K562 (cell line): ENCODE measurements around the gene BSN. TPM values are rescaled to one million over a fixed set of nuclear protein-coding genes. Genes with fewer than 3 reads are reported as not detected.

Source experiments
- ATAC-seq: fragments of 200-7000 bp; cut with Tn5 transposase; 3 replicates; pipeline ENCODE4 v1.9.1; 2020; ENCODE audit warnings: moderate library complexity
- BruUV-seq: library from RNA; stranded (reverse); fragments of 400-500 nt; replicated peaks from 2 replicates; lab custom pipeline; 2021; lab: Mats Ljungman, UMichigan
- CTCF ChIA-PET: fragments of 300-600 bp; formaldehyde crosslinking; extraction: SDS; loops from one replicate; lab custom pipeline; 2021; ENCODE audit warnings: low intra/inter-chr PET ratio; lab: Yijun Ruan, JAX
- POLR2A ChIA-PET: fragments of 300-600, 350-650 bp; sonication (Branson Sonifier 250); formaldehyde crosslinking; extraction: SDS; loops from one replicate; lab custom pipeline; 2021; ENCODE audit warnings: antibody characterized with exemption, inconsistent platforms; lab: Yijun Ruan, JAX
- DNase-seq, 4 experiments: peaks; one replicate each; pipeline versions ENCODE4 v3.0.0 to v3.0.0-alpha.2; 2011 to 2018; ENCODE audit warnings: low spot score in 3 of 4, mixed read lengths in 3 of 4; ENCODE audit errors: extremely low read depth in 1 of 4
- FAIRE-seq: peaks from 2 replicates; lab custom pipeline; 2011; peaks lifted over from hg19 to GRCh38; lab: Jason Lieb, UNC
- H2AFZ ChIP-seq: 2 replicates; pipeline ENCODE4 v1.6.0; 2011; ENCODE audit warnings: low read depth, low read length, control low read depth, inconsistent platforms
- H3K27ac ChIP-seq: fragments of 200-600 bp; 3 replicates; pipeline ENCODE4 v1.8.0; 2011; ENCODE audit warnings: low read depth, mild to moderate bottlenecking, control low read depth, inconsistent platforms, low read length, moderate library complexity, mixed read lengths; ENCODE audit errors: extremely low read depth
- H3K27me3 ChIP-seq, 2 experiments: fragments of 300-600 bp in 1 of 2; 2 replicates in 1 of 2; 3 replicates in 1 of 2; pipeline versions ENCODE4 v1.6.0 to v1.8.0; 2011; ENCODE audit warnings: inconsistent platforms in 2 of 2, low read length in 2 of 2, mild to moderate bottlenecking in 1 of 2, mixed read lengths in 1 of 2, moderate library complexity in 1 of 2; ENCODE audit not compliant: control insufficient read depth in 2 of 2, insufficient read depth in 2 of 2
- H3K36me3 ChIP-seq: fragments of 300-600 bp; 3 replicates; pipeline ENCODE4 v1.8.0; 2011; ENCODE audit warnings: mild to moderate bottlenecking, low read length, inconsistent platforms; ENCODE audit not compliant: control insufficient read depth, insufficient read depth
- H3K4me1 ChIP-seq, 2 experiments: fragments of 200-600 bp in 1 of 2; replicated peaks in 1 of 2; 2 replicates in 1 of 2; 3 replicates in 1 of 2; pipeline versions ENCODE4 v1.5.1 to v1.8.0; 2011; ENCODE audit warnings: inconsistent platforms in 2 of 2, low read length in 2 of 2, mild to moderate bottlenecking in 1 of 2, mixed read lengths in 1 of 2, moderate library complexity in 1 of 2; ENCODE audit not compliant: control insufficient read depth in 2 of 2, insufficient read depth in 2 of 2
- H3K4me2 ChIP-seq: 2 replicates; pipeline ENCODE4 v1.6.1; 2011; ENCODE audit warnings: low read length, control low read depth, inconsistent platforms, mixed read lengths; ENCODE audit not compliant: insufficient read depth
- H3K4me3 ChIP-seq: fragments of 200-600 bp; sonication (generic), shearing (Covaris generic); 2 replicates; pipeline ENCODE4 v1.5.1; 2016; ENCODE audit warnings: control low read depth, inconsistent platforms
- H3K79me2 ChIP-seq: fragments of 200-600 bp; 3 replicates; pipeline ENCODE4 v1.8.0; 2011; ENCODE audit warnings: low read length, inconsistent platforms; ENCODE audit not compliant: control insufficient read depth, insufficient read depth
- H3K9ac ChIP-seq, 2 experiments: 2 replicates each; pipeline versions ENCODE4 v1.6.0 to v1.6.1; 2011; ENCODE audit warnings: low read depth in 2 of 2, low read length in 2 of 2, control low read depth in 1 of 2, inconsistent platforms in 1 of 2, mild to moderate bottlenecking in 1 of 2, mixed read lengths in 1 of 2; ENCODE audit not compliant: insufficient read depth in 1 of 2
- H3K9me1 ChIP-seq: one replicate; pipeline ENCODE4 v1.6.0; 2011; ENCODE audit warnings: inconsistent platforms, mild to moderate bottlenecking, low read length, moderate library complexity; ENCODE audit not compliant: control insufficient read depth, insufficient read depth
- H3K9me3 ChIP-seq: replicated peaks from 2 replicates; pipeline ENCODE4 v1.5.1; 2011; ENCODE audit warnings: low read depth, low read length, inconsistent platforms; ENCODE audit not compliant: control insufficient read depth, insufficient read depth
- H4K20me1 ChIP-seq: replicated peaks from 2 replicates; pipeline ENCODE4 v1.6.1; 2011; ENCODE audit warnings: low read length, inconsistent platforms, mixed read lengths; ENCODE audit not compliant: control insufficient read depth, insufficient read depth
- ARNT ChIP-seq, 2 experiments: fragments of 450-650 bp; IDR thresholded peaks; 2 replicates each; pipeline ENCODE4 v1.6.1; 2016; ENCODE audit warnings: mild to moderate bottlenecking in 1 of 2
- BCL6 ChIP-seq: fragments of 250-450 bp; sonication (Bioruptor Pico); IDR thresholded peaks from 2 replicates; pipeline ENCODE4 v1.4.0; 2020
- CBX2 ChIP-seq: fragments of 200-600 bp; sonication (generic); IDR thresholded peaks from one replicate; pipeline ENCODE4 v1.6.1; 2012; ENCODE audit warnings: mild to moderate bottlenecking, low read length, inconsistent platforms; ENCODE audit not compliant: insufficient read depth, poor library complexity, severe bottlenecking
- EWSR1 ChIP-seq: fragments of 450-650 bp; IDR thresholded peaks from 2 replicates; pipeline ENCODE4 v1.6.1; 2018; ENCODE audit warnings: borderline replicate concordance, mild to moderate bottlenecking, low read depth, moderate library complexity; ENCODE audit not compliant: partially characterized antibody
- FUS ChIP-seq: fragments of 200-400 bp; formaldehyde crosslinking; optimal IDR thresholded peaks from 2 replicates; pipeline ENCODE3; 2017; ENCODE audit warnings: low read depth, low read length
- GABPB1 ChIP-seq: sonication (generic); formaldehyde crosslinking; IDR thresholded peaks from 2 replicates; pipeline ENCODE4 v1.8.0; 2022; ENCODE audit warnings: mild to moderate bottlenecking, missing genetic modification reagents
- HCFC1 ChIP-seq: IDR thresholded peaks from 2 replicates; pipeline ENCODE4 v1.6.1; 2012; ENCODE audit warnings: low read depth, low read length, improper control_type of control experiment
- HMGN3 ChIP-seq: IDR thresholded peaks from 2 replicates; pipeline ENCODE4 v1.6.1; 2011; ENCODE audit warnings: borderline replicate concordance, low read depth, mild to moderate bottlenecking, mixed read lengths, low read length; ENCODE audit not compliant: insufficient read length; ENCODE audit errors: extremely low read depth
- KAT7 ChIP-seq: sonication (generic); formaldehyde crosslinking; IDR thresholded peaks from 2 replicates; pipeline ENCODE4 v1.8.0; 2022; ENCODE audit warnings: missing genetic modification reagents, mild to moderate bottlenecking, borderline replicate concordance
- RBFOX2 ChIP-seq: fragments of 200-400 bp; formaldehyde crosslinking; IDR thresholded peaks from 2 replicates; pipeline ENCODE4 v1.6.1; 2017; ENCODE audit warnings: low read depth, mild to moderate bottlenecking, low read length, moderate library complexity
- RBM17 ChIP-seq: fragments of 200-400 bp; formaldehyde crosslinking; IDR thresholded peaks from 2 replicates; pipeline ENCODE4 v1.6.1; 2017; ENCODE audit warnings: low read depth, mild to moderate bottlenecking, low read length, borderline replicate concordance
- RBM34 ChIP-seq: fragments of 200-400 bp; formaldehyde crosslinking; IDR thresholded peaks from 2 replicates; pipeline ENCODE4 v1.6.1; 2018; ENCODE audit warnings: low read length, borderline replicate concordance; ENCODE audit not compliant: insufficient read depth
- SMARCE1 ChIP-seq: fragments of 450-650 bp; IDR thresholded peaks from 2 replicates; pipeline ENCODE4 v1.7.1; 2016; ENCODE audit warnings: mild to moderate bottlenecking
- SP2 ChIP-seq: IDR thresholded peaks from 2 replicates; pipeline ENCODE4 v1.6.1; 2011; ENCODE audit warnings: mild to moderate bottlenecking, low read depth, low read length, moderate library complexity; ENCODE audit not compliant: poor library complexity, severe bottlenecking; ENCODE audit errors: extremely low read depth
- ZNF197 ChIP-seq: fragments of 200-800 bp; sonication (Bioruptor generic); IDR thresholded peaks from 2 replicates; pipeline ENCODE4 v1.6.1; 2016; ENCODE audit warnings: low read depth, missing genetic modification characterization, missing compliant biosample characterization
- ZNF696 ChIP-seq: fragments of 250-450 bp; sonication (Bioruptor Pico); conservative IDR thresholded peaks from 2 replicates; pipeline ENCODE4 v1.4.0; 2020; ENCODE audit warnings: mild to moderate bottlenecking, moderate library complexity
- ZSCAN32 ChIP-seq: fragments of 450-650 bp; formaldehyde crosslinking; IDR thresholded peaks from 2 replicates; pipeline ENCODE4 v1.4.0; 2020; ENCODE audit warnings: mild to moderate bottlenecking, moderate library complexity
- WGBS: fragments of 100-300 bp; shearing (Covaris generic); methylation state at CpG from one replicate; pipeline ENCODE4 v1.1.6; 2016; ENCODE audit warnings: low coverage, mixed read lengths; ENCODE audit not compliant: insufficient coverage; ENCODE audit errors: missing lambda C conversion rate; 5-methylcytosine and 5-hydroxymethylcytosine counted together
- in situ Hi-C: fragments of 300-500 bp; cut with MboI; formaldehyde crosslinking; loops from 4 replicates; pipeline ENCODE4 v1.15.0; 2018; ENCODE audit warnings: inconsistent platforms, mixed read lengths
- intact Hi-C: fragments of 100-400 bp; cut with micrococcal nuclease; formaldehyde crosslinking; loops from 2 replicates; pipeline ENCODE4 v1.14.2; 2022
- polyA plus RNA-seq, 8 experiments: library from polyadenylated mRNA; depleted of rRNA in 4 of 8; stranded (reverse) in 5 of 8; unstranded in 3 of 8; fragments of >200 nt; fragmentation: Nextera tagmentation in 2 of 8; fragmentation: Illumina TruSeq in 1 of 8; extraction: Ambion mirVana in 2 of 8; extraction: Trizol in 1 of 8; gene quantifications; 2 replicates each; pipeline versions ENCODE4 v1.2.1 to v1.2.3, GENCODE V29; 2011 to 2014; ENCODE audit warnings: inconsistent platforms in 1 of 8, missing spikeins in 1 of 8
- total RNA-seq, 7 experiments: library from RNA; depleted of rRNA in 6 of 7; stranded (reverse); fragments of >200 nt in 6 of 7; fragmentation: Illumina TruSeq in 2 of 7; extraction: Trizol in 2 of 7; gene quantifications; 2 replicates each; pipeline versions ENCODE4 v1.2.1 to v1.2.3, GENCODE V29; 2011 to 2021; ENCODE audit warnings: low replicate concordance in 1 of 7
- TF ChIP-seq, protein P1 (sequence below): fragments of 450-650 bp; formaldehyde crosslinking; IDR thresholded peaks from 2 replicates; pipeline ENCODE4 v1.4.0; 2020; ENCODE audit warnings: mild to moderate bottlenecking, moderate library complexity
- TF ChIP-seq, protein P2 (sequence below): fragments of 250-450 bp; sonication (Bioruptor Pico); IDR thresholded peaks from 2 replicates; pipeline ENCODE4 v1.8.0; 2021; ENCODE audit warnings: moderate library complexity, mild to moderate bottlenecking, inconsistent platforms
- TF ChIP-seq, protein P3 (sequence below): sonication (generic); formaldehyde crosslinking; IDR thresholded peaks from 2 replicates; pipeline ENCODE4 v1.8.1; 2023; ENCODE audit warnings: mild to moderate bottlenecking, missing genetic modification reagents

Gene BSN
- total and polyA plus RNA-seq, 9 of the 15 experiments (the other 6 are each of a cell fraction or from before 2014, with no cell fraction given) = 0.03 to 1.5 (median 0.29) TPM

DNA sequence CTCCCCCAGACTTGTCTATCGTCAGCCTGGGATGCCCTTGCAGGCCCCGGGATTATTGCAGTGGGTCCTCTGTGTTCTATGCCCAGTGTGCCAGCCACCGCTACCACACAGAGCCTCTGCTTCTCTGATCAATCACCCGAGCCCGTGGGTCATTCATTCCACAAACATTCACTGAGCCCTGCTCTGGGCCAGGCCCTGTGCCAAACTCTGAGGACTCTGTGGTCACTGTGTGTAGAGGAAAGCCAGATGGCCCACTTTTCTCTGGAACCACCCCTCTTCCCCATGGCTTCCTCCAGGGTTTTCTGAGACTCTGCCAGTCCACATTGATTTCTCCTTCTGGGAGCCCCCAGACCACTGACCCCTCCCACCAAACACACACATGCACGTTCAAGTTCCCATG lies 55.5 kb downstream of the BSN start:
- Histone ChIP-seq H3K9me1 (peaks cover 2% of the 10 kb centered on the region), H3K36me3 (no peaks in the 10 kb centered on the region), H3K79me2 (no peaks in the 10 kb centered on the region), H2AFZ (no peak overlapping the region), H3K4me3 (no peak overlapping the region), H3K27ac (no peak overlapping the region), H3K27me3 (no peaks in the 10 kb centered on the region), H3K9me3 (no peaks in the 10 kb centered on the region), H3K4me2 (no peak overlapping the region), H3K4me1 (no peaks in the 10 kb centered on the region; a peak in 1 of 5 replicates), H3K9ac (no peak overlapping the region), H4K20me1 (no peaks in the 10 kb centered on the region)
- intact Hi-C loops = no loop called here
- CTCF ChIA-PET = interaction anchor here (0.6 kb wide), 1 partner anchor 61 kb away, joined by 3 read pairs; no protein-coding TSS in a partner anchor
- no peak for TF ChIP-seq KAT7
- TF ChIP-seq FUS = no peak
- TF ChIP-seq ARNT (IDR thresholded peaks at IDR 0.05) = no peak
- TF ChIP-seq HCFC1 = no peak
- TF ChIP-seq GABPB1 (CRISPR knock-in tag) = no peak
- no peak for TF ChIP-seq RBM17
- TF ChIP-seq, protein P1, sequence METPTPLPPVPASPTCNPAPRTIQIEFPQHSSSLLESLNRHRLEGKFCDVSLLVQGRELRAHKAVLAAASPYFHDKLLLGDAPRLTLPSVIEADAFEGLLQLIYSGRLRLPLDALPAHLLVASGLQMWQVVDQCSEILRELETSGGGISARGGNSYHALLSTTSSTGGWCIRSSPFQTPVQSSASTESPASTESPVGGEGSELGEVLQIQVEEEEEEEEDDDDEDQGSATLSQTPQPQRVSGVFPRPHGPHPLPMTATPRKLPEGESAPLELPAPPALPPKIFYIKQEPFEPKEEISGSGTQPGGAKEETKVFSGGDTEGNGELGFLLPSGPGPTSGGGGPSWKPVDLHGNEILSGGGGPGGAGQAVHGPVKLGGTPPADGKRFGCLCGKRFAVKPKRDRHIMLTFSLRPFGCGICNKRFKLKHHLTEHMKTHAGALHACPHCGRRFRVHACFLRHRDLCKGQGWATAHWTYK = no peak
- no peak for TF ChIP-seq BCL6
- TF ChIP-seq, protein P2, sequence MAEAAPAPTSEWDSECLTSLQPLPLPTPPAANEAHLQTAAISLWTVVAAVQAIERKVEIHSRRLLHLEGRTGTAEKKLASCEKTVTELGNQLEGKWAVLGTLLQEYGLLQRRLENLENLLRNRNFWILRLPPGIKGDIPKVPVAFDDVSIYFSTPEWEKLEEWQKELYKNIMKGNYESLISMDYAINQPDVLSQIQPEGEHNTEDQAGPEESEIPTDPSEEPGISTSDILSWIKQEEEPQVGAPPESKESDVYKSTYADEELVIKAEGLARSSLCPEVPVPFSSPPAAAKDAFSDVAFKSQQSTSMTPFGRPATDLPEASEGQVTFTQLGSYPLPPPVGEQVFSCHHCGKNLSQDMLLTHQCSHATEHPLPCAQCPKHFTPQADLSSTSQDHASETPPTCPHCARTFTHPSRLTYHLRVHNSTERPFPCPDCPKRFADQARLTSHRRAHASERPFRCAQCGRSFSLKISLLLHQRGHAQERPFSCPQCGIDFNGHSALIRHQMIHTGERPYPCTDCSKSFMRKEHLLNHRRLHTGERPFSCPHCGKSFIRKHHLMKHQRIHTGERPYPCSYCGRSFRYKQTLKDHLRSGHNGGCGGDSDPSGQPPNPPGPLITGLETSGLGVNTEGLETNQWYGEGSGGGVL (CRISPR knock-in tag) = no peak
- TF ChIP-seq CBX2 = no peak
- no peak for TF ChIP-seq HMGN3
- TF ChIP-seq RBFOX2 = no peak
- TF ChIP-seq RBM34 = no peak
- no peak for TF ChIP-seq SP2
- TF ChIP-seq SMARCE1 = no peak
- TF ChIP-seq ZNF197 (CRISPR knock-in tag) = no peak
- TF ChIP-seq ZNF696 (CRISPR knock-in tag) = no peak
- no peak for TF ChIP-seq EWSR1
- TF ChIP-seq, protein P3, sequence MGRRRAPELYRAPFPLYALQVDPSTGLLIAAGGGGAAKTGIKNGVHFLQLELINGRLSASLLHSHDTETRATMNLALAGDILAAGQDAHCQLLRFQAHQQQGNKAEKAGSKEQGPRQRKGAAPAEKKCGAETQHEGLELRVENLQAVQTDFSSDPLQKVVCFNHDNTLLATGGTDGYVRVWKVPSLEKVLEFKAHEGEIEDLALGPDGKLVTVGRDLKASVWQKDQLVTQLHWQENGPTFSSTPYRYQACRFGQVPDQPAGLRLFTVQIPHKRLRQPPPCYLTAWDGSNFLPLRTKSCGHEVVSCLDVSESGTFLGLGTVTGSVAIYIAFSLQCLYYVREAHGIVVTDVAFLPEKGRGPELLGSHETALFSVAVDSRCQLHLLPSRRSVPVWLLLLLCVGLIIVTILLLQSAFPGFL = no peak
- no peak for TF ChIP-seq ZSCAN32 (CRISPR knock-in tag)
- 41% methylated on average over 6 of the region's 6 CpGs for WGBS
- POLR2A ChIA-PET = no interaction called here
- FAIRE-seq (no peak), DNase-seq (no peak), ATAC-seq (no peak; the same call in 2 of the 3 replicates)
- no TSS peak for BruUV-seq
- in situ Hi-C loops = no loop called here
